GM15510 (cell line): ENCODE measurements around the gene LRCH2.

Experiments used
- POLR2A ChIP-seq: IDR thresholded peaks from 3 replicates; pipeline ENCODE4 v1.6.1; 2011; ENCODE audit warnings: borderline replicate concordance; ENCODE audit not compliant: insufficient read length; ENCODE audit errors: extremely low read depth

Gene LRCH2

GRCh38 chrX:115234461-115234860 lies 565 bp upstream of the LRCH2 start:
- no peak for TF ChIP-seq POLR2A

DNA sequence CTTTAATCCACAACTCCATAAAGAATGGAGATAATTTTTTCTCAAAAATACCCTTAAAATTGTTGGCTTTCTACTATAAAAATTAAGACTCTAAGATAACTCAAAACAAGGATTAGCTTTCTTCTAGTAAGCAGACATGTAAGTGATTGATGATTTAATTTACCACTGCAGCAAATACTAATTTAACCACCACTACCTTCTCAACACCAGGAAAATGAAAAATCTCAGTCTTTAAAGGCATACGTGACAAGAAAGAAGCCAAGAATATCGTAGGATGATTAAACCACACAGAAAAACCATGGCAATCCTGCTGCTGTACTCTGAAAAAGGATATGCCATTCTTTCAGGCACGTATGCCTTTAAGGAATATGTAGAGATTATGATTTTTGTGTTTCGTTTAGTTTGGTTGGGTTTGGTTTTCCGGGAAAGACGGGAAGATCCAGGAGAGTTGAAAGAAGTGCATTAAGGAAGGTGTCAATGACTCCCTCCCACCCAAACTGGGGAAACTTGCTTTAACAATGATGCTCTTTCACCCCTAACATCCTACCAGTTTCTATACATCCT lies 881 bp downstream of the LRCH2 start:
- no peak for TF ChIP-seq POLR2A

DNA sequence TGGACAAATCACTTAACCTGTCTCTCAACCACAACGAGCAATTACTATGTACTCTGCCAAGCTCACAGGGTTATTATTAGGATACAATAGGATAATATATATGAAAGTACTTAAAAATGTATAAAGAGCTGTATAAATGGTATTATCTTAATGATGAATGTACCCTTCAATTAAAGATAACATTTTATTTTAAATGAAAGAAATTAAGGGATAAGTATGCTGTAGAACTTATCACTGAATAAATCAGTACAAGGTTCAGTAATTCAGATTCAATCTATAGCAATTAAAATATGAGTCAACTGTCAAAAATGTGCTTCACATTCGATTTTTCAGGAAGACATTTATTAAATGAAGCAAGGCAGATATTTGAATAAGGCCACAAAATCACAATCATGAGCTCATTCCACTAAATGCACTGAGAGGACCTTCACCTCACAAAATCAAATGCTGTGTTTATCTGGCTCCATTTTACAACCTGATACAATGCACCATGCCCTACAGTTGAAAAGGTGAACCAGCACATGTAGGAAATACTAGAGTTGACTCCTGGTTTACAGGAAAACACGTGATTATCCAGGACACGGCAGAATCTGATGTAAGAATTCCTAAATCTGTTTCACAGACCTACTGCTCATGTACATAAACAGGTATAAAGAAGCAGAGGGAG lies 4.4 kb downstream of the LRCH2 start:
- TF ChIP-seq POLR2A: no peak

GRCh38 chrX:115226929-115227328 lies 7.0 kb downstream of the LRCH2 start:
- no peak for TF ChIP-seq POLR2A

DNA sequence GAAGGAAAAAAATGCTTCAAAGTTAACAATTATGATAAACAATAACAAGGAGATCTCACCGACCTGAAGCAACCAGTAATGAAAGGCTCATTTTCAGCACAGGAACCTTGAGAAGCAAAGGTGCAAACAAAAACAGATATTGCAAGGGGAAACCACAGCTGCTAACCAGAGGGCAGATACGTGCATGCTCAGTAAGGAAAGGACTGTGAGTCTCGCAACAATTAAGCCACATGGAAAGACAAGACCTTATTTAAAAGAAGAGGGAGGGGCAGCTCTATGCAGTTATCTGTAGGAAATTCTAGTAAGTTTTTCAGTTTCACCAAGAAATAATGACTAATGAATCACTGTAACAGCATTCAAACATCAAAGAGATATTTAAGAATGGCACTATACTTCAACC lies 19.3 kb downstream of the LRCH2 start:
- TF ChIP-seq POLR2A: no peak

- TF ChIP-seq POLR2A: no peak
Observed at GRCh38 chrX:115214151-115214550, 19.7 kb downstream of the LRCH2 start.

DNA sequence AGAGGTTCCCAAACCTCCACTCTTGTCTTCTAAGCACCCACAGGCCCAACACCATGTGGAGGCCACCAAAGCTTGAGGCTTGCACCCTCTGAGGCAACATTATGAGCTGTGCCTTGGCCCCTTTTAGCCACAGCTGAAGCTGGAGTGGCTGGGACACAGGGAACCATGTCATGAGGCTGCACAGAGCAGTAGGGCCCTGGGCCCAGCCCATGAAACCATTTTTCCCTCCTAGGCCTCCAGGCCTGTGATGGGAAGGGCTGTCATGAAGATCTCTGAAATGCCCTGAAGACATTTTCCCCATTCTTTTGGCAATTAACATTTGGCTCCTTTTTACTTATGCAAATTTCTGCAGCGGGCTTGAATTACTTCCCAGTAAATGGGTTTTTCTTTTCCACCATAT lies 29.9 kb downstream of the LRCH2 start:
- TF ChIP-seq POLR2A: no peak

DNA sequence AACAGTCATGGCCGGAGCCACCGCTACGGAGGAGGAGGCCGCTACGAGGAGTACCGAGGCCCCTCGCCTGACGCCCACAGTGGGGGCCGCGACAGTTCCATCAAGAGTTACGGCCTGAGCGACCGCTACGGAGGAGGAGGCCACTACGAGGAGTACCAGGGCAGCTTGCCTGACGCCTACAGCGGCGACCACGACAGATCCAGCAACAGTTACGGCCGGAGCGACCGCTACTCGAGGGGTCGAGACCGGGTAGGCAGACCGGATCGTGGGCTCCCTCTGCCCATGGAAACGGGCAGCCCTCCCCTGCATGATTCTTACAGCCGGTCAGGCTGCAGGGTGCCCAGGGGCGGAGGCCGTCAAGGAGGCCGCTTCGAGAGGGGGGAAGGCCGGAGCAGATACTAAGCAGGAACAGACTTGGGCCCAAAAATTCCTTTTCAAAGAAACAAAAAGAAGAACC lies 41.6 kb downstream of the LRCH2 start:
- TF ChIP-seq POLR2A: no peak

GRCh38 chrX:115191490-115192243 lies 42.2 kb downstream of the LRCH2 start:
- no peak for TF ChIP-seq POLR2A

GRCh38 chrX:115190636-115191489 lies 43.0 kb downstream of the LRCH2 start:
- no peak for TF ChIP-seq POLR2A

GRCh38 chrX:115189646-115190635 lies 44.0 kb downstream of the LRCH2 start:
- no peak for TF ChIP-seq POLR2A

DNA sequence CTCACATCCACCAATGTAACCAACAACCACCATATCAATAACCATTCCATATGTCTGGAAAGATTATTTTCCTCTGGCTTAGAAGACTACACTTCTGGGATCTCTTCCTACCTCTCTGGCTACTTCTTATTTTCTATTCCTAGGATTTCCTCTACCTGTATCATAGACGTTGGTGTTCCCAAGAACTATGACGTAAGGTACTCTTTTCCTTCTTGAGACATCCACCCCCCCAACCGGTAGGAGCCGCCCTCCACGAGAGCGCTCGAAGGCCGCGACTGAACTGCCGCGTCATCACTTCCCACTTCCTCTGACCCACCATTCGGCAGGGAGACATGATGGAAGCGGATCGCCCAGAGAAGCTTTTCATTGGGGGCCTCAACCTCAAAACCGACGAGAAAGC lies 44.8 kb downstream of the LRCH2 start, which contains the start of gene RBMXL3:
TSS of gene RBMXL3 (plus strand) at position 301 of the 400 bp plus-strand sequence. CDS start at position 333, 32 bp downstream.
- no peak for TF ChIP-seq POLR2A

DNA sequence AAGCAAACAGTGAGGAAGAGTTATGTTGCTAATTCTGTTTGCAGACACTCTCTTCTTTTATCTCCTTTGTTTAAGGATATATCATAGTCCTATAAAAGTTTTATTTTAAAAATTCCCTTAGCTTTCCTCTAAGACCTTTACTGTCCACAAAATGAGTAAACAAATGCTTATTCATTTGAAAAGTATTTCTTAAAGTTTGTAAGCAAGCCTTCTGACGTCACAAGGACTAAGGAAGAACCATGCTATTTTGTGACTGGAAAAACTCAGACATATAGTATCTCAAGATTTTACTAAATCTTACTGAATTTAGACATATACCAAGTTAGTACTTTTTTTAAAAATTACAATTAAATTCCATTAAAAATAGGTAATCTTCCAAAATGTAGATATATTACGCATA lies 49.9 kb downstream of the LRCH2 start:
- TF ChIP-seq POLR2A: no peak

GRCh38 chrX:115178473-115178872 lies 55.4 kb downstream of the LRCH2 start:
- no peak for TF ChIP-seq POLR2A
